ENCODE data around the gene C13orf46.

Gene C13orf46

DNA sequence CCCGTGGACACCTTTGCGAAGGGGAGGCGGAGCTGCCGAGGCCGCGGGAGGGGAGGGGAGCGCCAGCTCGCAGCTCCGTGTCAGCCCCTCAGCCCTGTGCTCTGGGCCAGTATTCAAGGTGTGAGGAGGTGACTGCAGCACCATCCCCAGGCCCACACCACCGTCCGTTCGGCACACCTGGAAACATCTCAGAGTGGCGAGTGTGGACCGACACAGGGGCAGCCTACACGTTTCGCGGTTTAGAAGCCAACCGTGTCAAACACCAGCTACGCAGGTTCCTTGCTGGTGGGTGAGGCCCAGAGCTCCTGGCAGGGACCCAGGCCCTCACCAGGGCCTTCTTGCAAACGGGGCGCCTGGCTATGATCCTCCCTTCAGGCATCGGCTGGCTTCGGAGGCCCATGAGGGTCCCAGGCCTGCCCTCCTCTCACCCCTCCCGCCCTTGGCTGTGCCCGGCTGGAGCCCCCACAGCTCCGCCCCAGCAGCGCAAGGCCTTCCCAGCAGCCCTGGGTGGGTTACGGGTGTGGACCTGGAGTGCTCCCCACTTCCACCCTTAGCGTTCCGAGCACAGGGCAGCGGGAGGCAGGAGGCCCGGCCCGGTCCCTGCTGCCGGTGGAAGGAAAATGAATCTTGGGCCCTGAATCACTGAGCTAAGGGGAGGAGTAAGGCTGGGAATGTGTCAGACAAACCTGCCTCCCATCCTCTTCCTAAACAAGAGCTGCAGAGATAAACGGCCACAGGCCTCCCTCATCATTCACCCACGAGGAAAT, 1.2 kb downstream of the C13orf46 start:
- no peak overlapping the region for H3K4me3 ChIP-seq (ENCODE audit: low read depth, low read length)

DNA sequence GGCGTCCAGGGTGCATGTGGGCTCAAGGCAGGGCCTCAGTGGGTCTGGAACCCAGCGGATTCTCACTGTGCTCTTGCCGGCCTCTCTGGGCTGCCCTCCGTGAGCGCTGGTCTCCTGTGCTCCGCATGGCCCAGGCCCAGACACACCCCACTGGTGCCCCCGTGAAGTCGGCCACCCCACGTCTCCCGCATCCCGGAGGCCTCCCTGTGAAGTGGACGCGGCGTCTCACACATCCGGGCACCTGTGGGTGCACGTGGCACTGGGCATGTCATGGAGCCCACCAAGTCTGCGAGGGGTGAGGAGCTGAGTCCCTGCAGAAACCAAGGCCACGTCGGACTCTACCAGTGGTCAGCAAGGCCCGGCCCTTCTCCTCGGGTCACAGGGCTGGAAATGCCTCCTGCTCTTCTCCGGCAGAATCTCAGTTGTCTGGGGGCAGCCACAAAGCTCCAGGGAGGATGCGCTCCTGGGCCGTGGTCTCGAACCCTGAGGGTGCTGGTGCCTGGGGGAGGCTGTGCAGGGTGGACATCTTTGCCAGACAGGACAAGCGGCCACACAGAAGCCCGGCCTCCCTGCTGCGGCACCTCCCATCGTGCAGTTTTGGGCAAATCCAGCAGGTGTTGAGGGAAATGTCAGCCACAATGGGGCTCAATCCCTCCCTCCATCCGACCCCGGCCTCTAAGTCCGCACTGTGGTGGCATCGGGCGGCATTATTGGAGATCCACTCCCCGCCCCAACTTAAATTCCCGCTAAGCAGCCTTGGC, 2.2 kb downstream of the C13orf46 start:
- H3K4me3 ChIP-seq (ENCODE audit: low read depth, low read length) = no peak overlapping the region

GRCh38 chr13:113970810-113971470, 2.9 kb downstream of the C13orf46 start:
- no peak overlapping the region for H3K4me3 ChIP-seq (ENCODE audit: low read depth, low read length)

- no peak overlapping the region for H3K4me3 ChIP-seq (ENCODE audit: low read depth, low read length)
Measured at GRCh38 chr13:113969973-113970611, 3.8 kb downstream of the C13orf46 start.

- no peak overlapping the region for H3K4me3 ChIP-seq (ENCODE audit: low read depth, low read length)
Measured at GRCh38 chr13:113969311-113969972, 4.4 kb downstream of the C13orf46 start.

DNA sequence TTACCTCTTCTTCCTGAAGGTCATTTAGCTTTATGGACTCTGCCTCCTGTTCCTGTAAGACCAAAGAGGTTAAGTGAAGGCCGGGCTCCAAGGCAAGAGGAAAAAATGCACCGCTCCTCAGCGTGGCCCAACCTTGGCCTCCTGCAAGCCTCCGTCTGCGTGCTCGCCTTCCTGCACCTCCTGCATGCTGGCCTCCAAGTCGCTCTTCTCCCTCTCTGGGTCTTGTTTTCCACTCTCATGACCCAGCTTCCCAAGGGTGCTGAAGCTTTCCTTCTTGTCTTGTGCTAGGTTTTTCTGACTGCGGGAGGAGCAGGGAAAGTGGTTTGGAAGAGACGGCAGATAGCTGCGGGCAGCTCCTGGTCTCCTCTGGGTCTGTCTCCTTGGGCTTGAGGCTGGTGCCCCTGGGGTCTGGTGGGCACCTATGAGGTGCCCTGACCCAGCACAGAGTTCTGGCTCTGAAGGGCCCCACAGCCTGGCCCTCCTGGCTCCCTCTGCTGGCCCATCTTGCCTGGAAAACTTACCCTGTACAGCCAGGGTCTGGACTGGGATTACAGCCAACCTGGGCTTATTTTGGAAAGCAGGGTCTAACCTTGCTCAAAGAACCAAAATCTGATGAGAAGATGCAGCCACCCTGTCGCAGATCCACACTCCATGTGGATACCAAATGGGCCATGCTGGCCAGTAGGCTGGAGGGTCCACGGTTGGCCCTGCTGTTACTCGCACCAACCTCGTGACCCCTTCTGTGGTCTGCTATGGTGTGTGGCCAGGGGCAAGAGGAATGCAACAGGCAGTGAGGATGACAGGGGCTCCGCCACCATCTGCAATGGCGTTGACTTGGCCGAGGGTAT, 5.2 kb downstream of the C13orf46 start:
- H3K4me3 ChIP-seq (ENCODE audit: low read depth, low read length) = no peak overlapping the region

DNA sequence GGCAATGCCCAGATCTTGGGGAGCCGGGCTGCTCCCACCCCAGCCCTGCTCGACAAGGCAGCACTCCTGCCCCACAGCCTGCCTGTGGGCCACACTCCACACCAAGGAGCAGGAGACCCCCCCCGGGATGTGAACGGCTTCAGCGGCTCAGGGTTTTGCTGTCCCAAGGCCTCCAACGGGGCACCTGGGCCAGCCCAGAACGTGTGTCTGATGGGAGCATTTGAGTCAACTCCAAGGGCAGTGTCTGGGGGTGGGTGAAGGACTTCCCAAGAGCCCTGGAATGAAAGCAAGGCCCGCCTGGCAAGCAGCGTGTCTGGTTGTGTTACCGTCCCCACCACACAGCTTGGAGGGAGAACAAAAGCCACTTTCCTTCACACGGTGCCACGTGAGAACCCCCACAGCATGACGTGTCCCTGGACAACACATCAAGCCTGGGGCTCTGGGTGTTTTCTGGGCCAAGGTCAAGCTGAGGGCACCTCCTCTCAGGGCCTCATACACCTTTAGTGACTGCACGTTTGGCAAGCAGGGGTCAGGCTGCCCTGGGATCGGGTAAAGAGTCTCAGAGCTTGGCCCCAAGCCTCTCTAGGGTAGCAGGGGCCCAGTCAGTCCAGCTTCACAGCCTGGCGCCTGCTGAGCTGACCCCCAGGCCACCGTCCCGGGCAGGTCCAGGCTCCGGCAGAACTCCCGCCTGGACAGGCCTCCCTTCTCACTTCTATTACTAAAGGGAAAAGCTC, 6.0 kb downstream of the C13orf46 start:
- H3K4me3 ChIP-seq (ENCODE audit: low read depth, low read length) = no peak overlapping the region

DNA sequence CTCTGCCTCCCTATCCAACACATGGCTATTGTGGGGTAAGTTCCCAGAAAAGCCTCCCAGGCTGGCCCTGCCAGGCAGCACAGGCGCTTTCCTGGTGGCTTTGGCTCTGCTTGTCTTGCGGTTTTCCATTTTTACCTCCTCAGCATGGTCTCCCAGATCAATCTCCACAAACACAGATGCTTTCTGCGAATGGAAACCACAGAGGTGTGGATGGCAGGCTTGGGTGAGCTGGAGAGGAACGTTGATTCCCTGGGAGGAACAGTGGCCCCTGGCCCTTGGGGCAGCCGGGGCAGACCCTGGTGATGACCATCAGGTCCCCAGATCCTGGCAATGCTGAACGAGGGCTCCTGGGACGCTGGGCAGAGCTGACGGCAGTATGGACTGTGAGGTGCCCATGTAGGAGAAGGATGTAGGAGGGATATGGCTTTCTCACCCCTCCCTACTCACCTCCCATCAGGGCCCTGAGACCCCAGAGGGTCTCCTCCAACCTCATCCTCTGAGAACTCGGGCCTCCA, 6.6 kb downstream of the C13orf46 start:
- no peak overlapping the region for H3K4me3 ChIP-seq (ENCODE audit: low read depth, low read length)

DNA sequence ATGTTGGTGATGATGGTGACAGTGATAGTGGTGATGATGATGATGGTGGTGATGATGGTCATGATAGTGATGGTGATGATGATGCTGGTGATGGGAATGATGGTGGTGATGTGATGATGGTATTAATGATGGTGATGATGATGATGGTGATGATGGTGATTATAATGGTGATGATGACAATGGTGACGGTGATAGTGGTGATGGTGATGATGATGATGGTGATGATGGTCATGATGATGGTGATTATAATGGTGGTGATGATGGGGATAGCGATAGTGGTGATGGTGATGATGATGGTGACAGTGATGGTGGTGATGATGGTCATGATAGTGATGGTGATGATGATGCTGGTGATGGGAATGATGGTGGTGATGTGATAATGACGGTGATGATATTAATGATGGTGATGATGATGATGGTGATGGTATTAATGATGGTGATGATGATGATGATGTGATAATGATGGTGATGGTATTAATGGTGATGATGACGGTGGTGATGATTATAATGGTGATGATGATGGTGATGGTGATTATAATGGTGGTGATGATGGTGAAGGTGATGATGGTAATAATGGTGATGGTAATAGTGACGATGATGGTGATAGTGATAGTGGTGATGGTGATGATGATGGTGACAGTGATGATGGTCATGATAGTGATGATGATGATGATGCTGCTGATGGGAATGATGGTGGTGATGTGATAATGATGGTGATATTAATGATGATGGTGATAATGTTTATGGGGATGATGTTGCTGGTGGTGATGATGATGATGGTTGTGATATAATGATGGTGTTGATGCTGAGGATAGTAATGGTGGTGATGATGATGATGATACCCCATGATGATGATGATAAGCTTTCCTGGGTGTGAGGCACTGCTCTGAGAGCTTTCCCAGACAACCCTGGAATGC, 7.7 kb downstream of the C13orf46 start:
- H3K4me3 ChIP-seq (ENCODE audit: low read depth, low read length) = no peak overlapping the region

- H3K4me3 ChIP-seq (ENCODE audit: low read depth, low read length) = no peak overlapping the region
Measured at GRCh38 chr13:113965383-113965874, 8.4 kb downstream of the C13orf46 start.

- no peak overlapping the region for H3K4me3 ChIP-seq (ENCODE audit: low read depth, low read length)
Measured at GRCh38 chr13:113964251-113964995, 9.5 kb downstream of the C13orf46 start.

DNA sequence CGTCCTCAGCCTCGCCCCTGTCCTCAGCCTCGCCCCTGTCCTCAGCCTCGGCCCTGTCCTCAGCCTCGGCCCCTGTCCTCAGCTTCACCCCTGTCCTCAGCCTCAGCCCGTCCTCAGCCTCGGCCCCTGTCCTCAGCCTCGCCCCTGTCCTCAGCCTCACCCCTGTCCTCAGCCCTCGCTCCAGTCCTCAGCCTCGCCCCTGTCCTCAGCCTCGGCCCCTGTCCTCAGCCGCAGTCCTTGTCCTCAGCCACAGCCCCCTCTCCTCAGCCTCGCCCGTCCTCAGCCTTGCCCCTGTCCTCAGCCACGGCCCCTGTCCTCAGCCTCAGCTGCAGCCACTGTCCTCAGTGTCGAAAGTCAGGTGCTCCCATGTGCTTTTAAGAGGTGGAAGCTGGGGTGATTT, 10.5 kb downstream of the C13orf46 start:
- H3K4me3 ChIP-seq (ENCODE audit: low read depth, low read length) = no peak overlapping the region

- no peak overlapping the region for H3K4me3 ChIP-seq (ENCODE audit: low read depth, low read length)
Measured at GRCh38 chr13:113962975-113963374, 10.9 kb downstream of the C13orf46 start.

- H3K4me3 ChIP-seq (ENCODE audit: low read depth, low read length) = no peak overlapping the region
Measured at GRCh38 chr13:113962386-113962785, 11.5 kb downstream of the C13orf46 start.

DNA sequence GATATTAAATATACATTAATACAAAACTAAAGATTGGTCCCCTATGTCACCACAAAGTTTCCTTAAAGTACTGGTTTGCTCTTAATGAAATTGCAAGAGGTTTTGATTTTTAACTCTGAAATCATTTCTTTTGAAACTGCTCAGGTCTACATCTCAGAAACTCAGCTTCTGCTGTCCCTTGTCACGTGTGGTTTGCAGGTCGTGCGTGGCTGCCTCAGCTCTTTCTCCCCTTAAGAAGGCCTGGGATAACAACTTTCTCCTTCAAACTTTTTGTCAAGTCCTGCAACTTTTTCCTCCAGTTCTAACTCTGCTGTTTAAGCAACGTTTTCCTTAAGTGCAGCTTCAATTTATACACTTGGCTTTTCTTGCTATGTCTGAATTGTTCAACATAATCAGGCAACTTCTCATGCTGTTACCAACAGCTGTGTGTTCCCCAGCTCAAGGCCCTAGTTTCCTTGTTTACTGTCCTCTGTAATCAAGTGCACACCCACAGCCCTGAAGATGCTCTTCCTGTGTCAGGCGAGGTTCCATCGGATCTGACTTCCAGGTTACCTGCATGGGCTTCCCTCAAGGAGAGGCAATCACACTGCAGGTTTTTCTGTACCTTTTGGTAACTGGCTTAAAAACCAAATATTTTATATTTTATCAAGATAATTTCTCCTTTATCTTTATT, 13.5 kb downstream of the C13orf46 start:
- no peak overlapping the region for H3K4me3 ChIP-seq (ENCODE audit: low read depth, low read length)

DNA sequence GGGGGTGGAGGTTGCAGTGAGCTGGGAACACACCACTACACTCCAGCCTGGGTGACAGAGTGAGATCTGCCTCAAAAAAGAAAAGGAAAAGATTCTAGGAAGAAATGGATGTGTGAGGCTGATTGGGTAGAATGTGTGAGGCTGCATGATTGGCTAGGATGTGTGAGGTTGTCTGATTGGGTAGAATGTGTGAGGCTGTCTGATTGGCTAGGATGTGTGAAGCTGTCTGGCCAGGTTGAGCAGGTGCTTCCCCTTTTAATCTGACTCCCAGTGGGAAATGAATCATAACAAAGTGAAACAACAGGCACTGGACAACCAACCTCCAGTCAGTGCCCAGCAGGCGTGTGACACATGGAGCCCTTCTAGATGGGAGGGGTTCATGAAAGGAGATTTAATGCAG, 14.7 kb downstream of the C13orf46 start:
- no peak overlapping the region for H3K4me3 ChIP-seq (ENCODE audit: low read depth, low read length)

DNA sequence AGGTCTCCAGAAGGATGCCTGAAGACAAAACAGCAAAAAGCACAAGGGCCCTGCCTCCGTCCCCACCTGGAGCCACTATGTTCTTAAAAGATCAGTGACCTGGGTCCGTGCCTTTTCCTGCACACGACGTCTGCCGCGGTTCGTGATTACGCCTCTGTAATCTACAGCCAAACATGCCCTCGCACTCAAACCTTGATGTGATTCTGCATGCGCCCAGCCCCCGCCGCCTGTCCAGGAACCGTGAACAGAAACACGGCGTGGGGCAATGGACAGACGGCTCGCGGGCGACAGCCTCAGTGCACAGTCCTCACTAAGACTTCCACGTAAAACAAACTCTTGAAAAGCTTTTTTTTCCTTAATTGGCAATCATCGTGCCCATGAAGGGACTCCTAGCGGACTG, 15.5 kb downstream of the C13orf46 start:
- H3K4me3 ChIP-seq (ENCODE audit: low read depth, low read length) = no peak overlapping the region
